ENCODE results near the gene PPP1R12C. TPM values are rescaled to one million over a fixed set of nuclear protein-coding genes. Genes with fewer than 3 reads are reported as not detected.

Gene PPP1R12C
- total RNA-seq, 1 donor from 2014 or later, result 110 TPM

DNA sequence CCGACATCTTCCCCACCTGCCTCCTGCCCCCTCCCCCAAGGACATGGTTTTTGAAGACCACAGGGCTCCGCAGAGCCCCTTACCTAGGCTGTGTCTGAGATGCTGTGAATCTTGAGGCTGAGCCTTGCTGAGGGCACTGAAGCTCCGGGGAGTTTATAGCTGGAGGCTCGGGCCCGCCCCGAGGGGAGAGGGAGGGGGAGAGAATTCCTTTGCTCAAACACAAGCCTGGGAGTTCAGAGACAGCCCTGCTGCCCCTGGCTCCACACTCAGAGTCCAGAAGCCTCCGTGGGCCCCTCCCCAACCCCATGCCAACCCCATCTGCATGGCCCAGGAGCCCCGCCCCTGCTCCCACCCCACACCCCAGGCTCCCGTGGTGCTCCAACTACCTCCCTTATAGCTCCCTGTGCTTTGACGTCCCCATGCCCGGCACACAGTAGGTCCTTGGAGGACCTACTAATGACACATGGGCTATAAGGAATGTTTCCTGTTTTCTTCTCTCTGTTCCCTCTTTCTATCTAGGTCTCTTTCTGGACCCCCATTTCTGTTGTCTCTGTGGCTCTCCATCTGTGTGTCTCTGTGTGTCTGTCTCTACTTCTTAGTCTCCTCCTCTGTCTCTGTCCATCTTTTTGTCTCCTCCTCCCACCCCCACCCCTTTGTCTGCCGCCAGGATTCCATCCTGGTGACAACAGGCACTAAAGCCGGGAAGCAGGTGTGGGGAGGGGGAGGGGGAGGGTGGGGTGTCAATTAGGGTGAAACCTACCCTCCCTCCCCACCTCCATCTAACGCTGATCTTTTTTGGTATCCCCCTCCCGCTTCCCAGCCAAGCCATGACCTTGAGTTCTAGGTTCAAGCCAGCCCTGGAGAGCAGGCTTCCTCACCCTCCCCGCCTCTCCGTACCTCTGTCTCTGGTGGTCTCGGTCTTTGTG, 31.9 kb upstream of the PPP1R12C start, which contains the start of gene TNNT1:
TSS of gene TNNT1 (minus strand) at position 129 of the 926 bp plus-strand sequence. CDS start 2,049 bp downstream, outside the sequence.
- Mint-ChIP-seq H3K36me3 (ENCODE audit: insufficient read depth) (peaks cover 3% of the 10 kb centered on the region), H3K4me3 (ENCODE audit: low read depth) (no peak within 1 kb of the TSS), H3K27ac (no peak within 1 kb of the TSS), H3K4me1 (ENCODE audit: low read depth) (peaks cover 3% of the 10 kb centered on the region), H3K27me3 (peaks cover 58% of the 10 kb centered on the region), H3K9me3 (ENCODE audit: low read depth) (no peaks in the 10 kb centered on the region)
- no peak for DNase-seq (ENCODE audit: low spot score, unreplicated experiment)
- TF ChIP-seq, protein P1, sequence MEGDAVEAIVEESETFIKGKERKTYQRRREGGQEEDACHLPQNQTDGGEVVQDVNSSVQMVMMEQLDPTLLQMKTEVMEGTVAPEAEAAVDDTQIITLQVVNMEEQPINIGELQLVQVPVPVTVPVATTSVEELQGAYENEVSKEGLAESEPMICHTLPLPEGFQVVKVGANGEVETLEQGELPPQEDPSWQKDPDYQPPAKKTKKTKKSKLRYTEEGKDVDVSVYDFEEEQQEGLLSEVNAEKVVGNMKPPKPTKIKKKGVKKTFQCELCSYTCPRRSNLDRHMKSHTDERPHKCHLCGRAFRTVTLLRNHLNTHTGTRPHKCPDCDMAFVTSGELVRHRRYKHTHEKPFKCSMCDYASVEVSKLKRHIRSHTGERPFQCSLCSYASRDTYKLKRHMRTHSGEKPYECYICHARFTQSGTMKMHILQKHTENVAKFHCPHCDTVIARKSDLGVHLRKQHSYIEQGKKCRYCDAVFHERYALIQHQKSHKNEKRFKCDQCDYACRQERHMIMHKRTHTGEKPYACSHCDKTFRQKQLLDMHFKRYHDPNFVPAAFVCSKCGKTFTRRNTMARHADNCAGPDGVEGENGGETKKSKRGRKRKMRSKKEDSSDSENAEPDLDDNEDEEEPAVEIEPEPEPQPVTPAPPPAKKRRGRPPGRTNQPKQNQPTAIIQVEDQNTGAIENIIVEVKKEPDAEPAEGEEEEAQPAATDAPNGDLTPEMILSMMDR (IDR thresholded peaks at IDR 0.05; ENCODE audit: unreplicated experiment), result no peak

- peaks cover 66% of the 10 kb centered on the region for H3K27me3 Mint-ChIP-seq
- peaks cover 3% of the 10 kb centered on the region for H3K36me3 Mint-ChIP-seq (ENCODE audit: insufficient read depth)
- H3K4me1 Mint-ChIP-seq (ENCODE audit: low read depth), result peaks cover 3% of the 10 kb centered on the region
- no peaks in the 10 kb centered on the region for H3K9me3 Mint-ChIP-seq (ENCODE audit: low read depth)
- TF ChIP-seq, protein P1 (IDR thresholded peaks at IDR 0.05; ENCODE audit: unreplicated experiment), result no peak
- H3K27ac Mint-ChIP-seq, result no peak overlapping the region
- no peak overlapping the region for H3K4me3 Mint-ChIP-seq (ENCODE audit: low read depth)
- no peak for DNase-seq (ENCODE audit: low spot score, unreplicated experiment)
Observed at GRCh38 chr19:55147545-55148251, 30.3 kb upstream of the PPP1R12C start.

GRCh38 chr19:55146705-55147273, 29.4 kb upstream of the PPP1R12C start:
- TF ChIP-seq, protein P1 (IDR thresholded peaks at IDR 0.05; ENCODE audit: unreplicated experiment), result no peak
- Mint-ChIP-seq H3K4me1 (ENCODE audit: low read depth) (peaks cover 3% of the 10 kb centered on the region), H3K27ac (no peak overlapping the region), H3K4me3 (ENCODE audit: low read depth) (no peak overlapping the region), H3K36me3 (ENCODE audit: insufficient read depth) (peaks cover under 1% of the 10 kb centered on the region), H3K27me3 (peaks cover 65% of the 10 kb centered on the region), H3K9me3 (ENCODE audit: low read depth) (no peaks in the 10 kb centered on the region)
- DNase-seq (ENCODE audit: low spot score, unreplicated experiment), result no peak

DNA sequence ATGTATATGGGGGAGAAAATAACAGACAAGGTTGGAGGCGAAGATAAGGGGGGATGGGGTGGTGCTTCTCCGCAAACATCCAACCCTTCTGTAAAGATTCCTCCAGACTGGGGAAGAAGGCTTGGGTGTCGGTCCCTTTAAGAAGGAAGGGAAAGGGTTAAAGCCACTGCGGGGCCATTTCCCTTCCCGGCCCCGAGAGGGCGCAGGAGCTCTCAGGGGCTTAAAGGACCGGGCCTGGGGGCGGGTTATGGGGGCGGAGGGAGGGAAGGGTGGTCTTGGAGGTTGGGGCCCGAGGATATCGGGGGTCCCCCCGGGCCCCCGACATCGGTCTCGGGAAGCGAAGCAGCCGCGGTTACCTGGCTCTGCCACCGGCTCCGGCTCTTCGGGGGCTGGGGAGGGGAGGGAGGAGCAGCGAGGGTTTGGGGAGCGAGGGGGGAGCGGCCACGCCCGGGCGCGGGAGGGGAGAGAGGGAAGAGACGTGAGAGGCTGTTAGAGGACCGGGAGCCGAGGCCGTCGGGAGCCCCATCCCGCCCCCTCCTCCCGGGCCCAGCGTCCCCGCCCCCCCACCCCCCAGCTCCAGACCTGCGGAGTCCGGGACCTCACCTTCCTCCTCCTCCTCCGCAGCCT, 28.8 kb upstream of the PPP1R12C start:
- H3K27ac Mint-ChIP-seq, result no peak overlapping the region
- H3K9me3 Mint-ChIP-seq (ENCODE audit: low read depth), result no peaks in the 10 kb centered on the region
- H3K4me3 Mint-ChIP-seq (ENCODE audit: low read depth), result no peak overlapping the region
- H3K4me1 Mint-ChIP-seq (ENCODE audit: low read depth), result peaks cover 4% of the 10 kb centered on the region
- TF ChIP-seq, protein P1 (IDR thresholded peaks at IDR 0.05; ENCODE audit: unreplicated experiment), result peak; percentile 55
- no peaks in the 10 kb centered on the region for H3K36me3 Mint-ChIP-seq (ENCODE audit: insufficient read depth)
- DNase-seq (ENCODE audit: low spot score, unreplicated experiment), result no peak
- H3K27me3 Mint-ChIP-seq, result peaks cover 63% of the 10 kb centered on the region

- Mint-ChIP-seq H3K4me3 (ENCODE audit: low read depth) (no peak overlapping the region), H3K36me3 (ENCODE audit: insufficient read depth) (no peaks in the 10 kb centered on the region), H3K27me3 (peaks cover 61% of the 10 kb centered on the region)
Observed at GRCh38 chr19:55145232-55145631, 27.8 kb upstream of the PPP1R12C start.

More at GRCh38 chr19:55145232-55145631, 27.8 kb upstream of the PPP1R12C start:
- Mint-ChIP-seq H3K27ac (no peak overlapping the region), H3K9me3 (ENCODE audit: low read depth) (no peaks in the 10 kb centered on the region), H3K4me1 (ENCODE audit: low read depth) (peaks cover 5% of the 10 kb centered on the region)
- no peak for DNase-seq (ENCODE audit: low spot score, unreplicated experiment)
- TF ChIP-seq, protein P1 (IDR thresholded peaks at IDR 0.05; ENCODE audit: unreplicated experiment), result no peak

Data from progenitor cell of endocrine pancreas (in vitro differentiated cells).